GM12878 (cell line): ENCODE data around the gene USB1. TPM values are rescaled to one million over a fixed set of nuclear protein-coding genes. Genes with fewer than 3 reads are reported as not detected.

ENCODE experiments used
- ATF2 ChIP-seq: IDR thresholded peaks from 2 replicates; pipeline ENCODE4 v1.6.1; 2012; ENCODE audit warnings: low read length, inconsistent platforms
- ATF3 ChIP-seq: IDR thresholded peaks from 2 replicates; pipeline ENCODE4 v1.6.1; 2011; ENCODE audit warnings: low read depth, mild to moderate bottlenecking, low read length, moderate library complexity, borderline replicate concordance; ENCODE audit errors: extremely low read depth
- BACH1 ChIP-seq: fragments of 450-650 bp; IDR thresholded peaks from 2 replicates; pipeline ENCODE4 v1.6.1; 2017; ENCODE audit warnings: mild to moderate bottlenecking, borderline replicate concordance
- CBX3 ChIP-seq: fragments of 200-600 bp; sonication (generic); IDR thresholded peaks from 2 replicates; pipeline ENCODE4 v1.6.1; 2016; ENCODE audit warnings: low read depth, borderline replicate concordance
- CHD4 ChIP-seq: fragments of 200-600 bp; sonication (generic); IDR thresholded peaks from 2 replicates; pipeline ENCODE4 v1.6.1; 2016; ENCODE audit warnings: mild to moderate bottlenecking
- EGR1 ChIP-seq, 2 experiments: IDR thresholded peaks; 1 replicate in 1 of 2; 2 replicates in 1 of 2; pipeline ENCODE4 v1.6.1; 2011 to 2012; ENCODE audit warnings: low read depth in 2 of 2, low read length in 2 of 2, borderline replicate concordance in 1 of 2, mild to moderate bottlenecking in 1 of 2, moderate library complexity in 1 of 2
- FOS ChIP-seq: IDR thresholded peaks from 3 replicates; pipeline ENCODE4 v1.6.1; 2011; ENCODE audit warnings: borderline replicate concordance; ENCODE audit not compliant: insufficient read length; ENCODE audit errors: extremely low read depth
- HDAC2 ChIP-seq: fragments of 200-600 bp; sonication (generic); IDR thresholded peaks from 2 replicates; pipeline ENCODE4 v1.6.1; 2017
- HDGF ChIP-seq: fragments of 450-650 bp; IDR thresholded peaks from 2 replicates; pipeline ENCODE4 v1.6.1; 2016; ENCODE audit warnings: antibody characterized with exemption
- IKZF1 ChIP-seq: fragments of 450-650 bp; conservative IDR thresholded peaks from 2 replicates; pipeline ENCODE4 v1.6.1; 2017; ENCODE audit warnings: antibody characterized with exemption, mild to moderate bottlenecking
- KAT2A ChIP-seq: conservative IDR thresholded peaks from 2 replicates; pipeline ENCODE4 v1.6.1; 2011; ENCODE audit warnings: low read depth, low read length; ENCODE audit not compliant: control insufficient read depth
- LARP7 ChIP-seq: fragments of 450-650 bp; IDR thresholded peaks from 2 replicates; pipeline ENCODE4 v1.6.1; 2017; ENCODE audit warnings: mild to moderate bottlenecking
- NBN ChIP-seq: fragments of 450-650 bp; IDR thresholded peaks from 2 replicates; pipeline ENCODE4 v1.6.1; 2016
- NFXL1 ChIP-seq: fragments of 450-650 bp; IDR thresholded peaks from 2 replicates; pipeline ENCODE4 v1.6.1; 2017; ENCODE audit warnings: antibody characterized with exemption, mild to moderate bottlenecking, borderline replicate concordance
- NR2C1 ChIP-seq: fragments of 450-650 bp; IDR thresholded peaks from 2 replicates; pipeline ENCODE4 v1.6.1; 2017; ENCODE audit warnings: antibody characterized with exemption, mild to moderate bottlenecking, moderate library complexity
- POU2F2 ChIP-seq: IDR thresholded peaks from 3 replicates; pipeline ENCODE4 v1.6.1; 2011; ENCODE audit warnings: low read depth, mild to moderate bottlenecking, low read length, borderline replicate concordance
- RBBP5 ChIP-seq: fragments of 200-600 bp; sonication (generic); conservative IDR thresholded peaks from 2 replicates; pipeline ENCODE4 v1.6.1; 2016
- TAF1 ChIP-seq: IDR thresholded peaks from 2 replicates; pipeline ENCODE4 v1.6.1; 2011; ENCODE audit warnings: mild to moderate bottlenecking, low read depth, low read length, borderline replicate concordance
- YBX1 ChIP-seq: fragments of 450-650 bp; IDR thresholded peaks from 2 replicates; pipeline ENCODE4 v1.6.1; 2016; ENCODE audit warnings: antibody characterized with exemption
- ZNF217 ChIP-seq: fragments of 450-650 bp; IDR thresholded peaks from 2 replicates; pipeline ENCODE4 v1.6.1; 2017; ENCODE audit warnings: antibody characterized with exemption, mild to moderate bottlenecking
- ZNF24 ChIP-seq: fragments of 450-650 bp; IDR thresholded peaks from 2 replicates; pipeline ENCODE4 v1.6.1; 2017; ENCODE audit warnings: antibody characterized with exemption, mild to moderate bottlenecking
- ZNF384 ChIP-seq: IDR thresholded peaks from 2 replicates; pipeline ENCODE4 v1.6.1; 2012; ENCODE audit warnings: low read depth, mild to moderate bottlenecking, low read length, improper control_type of control experiment, borderline replicate concordance
- polyA plus RNA-seq, 11 experiments: library from polyadenylated mRNA; depleted of rRNA in 4 of 11; unstranded in 6 of 11; stranded (reverse) in 5 of 11; fragments of >200 nt; fragmentation: Nextera tagmentation in 4 of 11; fragmentation: Illumina TruSeq in 1 of 11; extraction: Ambion mirVana in 4 of 11; extraction: Trizol in 1 of 11; gene quantifications; 1 replicate in 1 of 11; 2 replicates in 10 of 11; pipeline versions ENCODE4 v1.2.1 to v1.2.3, GENCODE V29; 2011 to 2016; ENCODE audit warnings: inconsistent platforms in 2 of 11, missing spikeins in 2 of 11, low read depth in 1 of 11
- total RNA-seq, 4 experiments: library from RNA; depleted of rRNA in 3 of 4; stranded (reverse); fragments of >200 nt in 3 of 4; fragmentation: Illumina TruSeq in 1 of 4; extraction: Trizol in 1 of 4; gene quantifications; 2 replicates each; pipeline versions ENCODE4 v1.2.1 to v1.2.3, GENCODE V29; 2013 to 2021
- TF ChIP-seq, protein P1 (sequence below): fragments of 450-650 bp; conservative IDR thresholded peaks from 2 replicates; pipeline ENCODE4 v1.6.1; 2017; ENCODE audit warnings: mild to moderate bottlenecking, moderate library complexity
- TF ChIP-seq, protein P2 (sequence below): fragments of 450-650 bp; formaldehyde crosslinking; IDR thresholded peaks from 2 replicates; pipeline ENCODE4 v1.5.0; 2022; ENCODE audit warnings: mild to moderate bottlenecking, missing genetic modification characterization

Gene USB1
- total and polyA plus RNA-seq, 10 of the 15 experiments (the other 5 are each of a cell fraction or from before 2014, with no cell fraction given) = 7.9 to 72.2 (median 41.6) TPM

- TF ChIP-seq LARP7 (peak; percentile 5; the same call in 1 of the 2 replicates), NFXL1 (no peak), YBX1 (no peak), FOS (no peak), CBX3 (no peak), CHD4 (no peak), EGR1 (IDR thresholded peaks at IDR 0.05; ENCODE audit: borderline replicate concordance in 1 of 2, low read depth in 2 of 2, low read length in 2 of 2) (0 out of 3 replicates have a peak, but pooled peaks of 1 of the 2 experiments have one; percentile 1), ATF2 (no peak), BACH1 (no peak), TAF1 (peak; percentile 48; the same call in 1 of the 2 replicates), POU2F2 (no peak), RBBP5 (no peak), ZNF24 (no peak), HDGF (0 out of 2 replicates have a peak, but pooled peaks have one; percentile 52), HDAC2 (no peak), ZNF384 (no peak), IKZF1 (peak; percentile 23; the same call in 1 of the 2 replicates), ATF3 (no peak), ZNF217 (no peak), NBN (no peak), NR2C1 (peak; percentile 27; the same call in 1 of the 2 replicates), KAT2A (no peak)
- TF ChIP-seq, protein P1, sequence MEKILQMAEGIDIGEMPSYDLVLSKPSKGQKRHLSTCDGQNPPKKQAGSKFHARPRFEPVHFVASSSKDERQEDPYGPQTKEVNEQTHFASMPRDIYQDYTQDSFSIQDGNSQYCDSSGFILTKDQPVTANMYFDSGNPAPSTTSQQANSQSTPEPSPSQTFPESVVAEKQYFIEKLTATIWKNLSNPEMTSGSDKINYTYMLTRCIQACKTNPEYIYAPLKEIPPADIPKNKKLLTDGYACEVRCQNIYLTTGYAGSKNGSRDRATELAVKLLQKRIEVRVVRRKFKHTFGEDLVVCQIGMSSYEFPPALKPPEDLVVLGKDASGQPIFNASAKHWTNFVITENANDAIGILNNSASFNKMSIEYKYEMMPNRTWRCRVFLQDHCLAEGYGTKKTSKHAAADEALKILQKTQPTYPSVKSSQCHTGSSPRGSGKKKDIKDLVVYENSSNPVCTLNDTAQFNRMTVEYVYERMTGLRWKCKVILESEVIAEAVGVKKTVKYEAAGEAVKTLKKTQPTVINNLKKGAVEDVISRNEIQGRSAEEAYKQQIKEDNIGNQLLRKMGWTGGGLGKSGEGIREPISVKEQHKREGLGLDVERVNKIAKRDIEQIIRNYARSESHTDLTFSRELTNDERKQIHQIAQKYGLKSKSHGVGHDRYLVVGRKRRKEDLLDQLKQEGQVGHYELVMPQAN = no peak
- TF ChIP-seq, protein P2, sequence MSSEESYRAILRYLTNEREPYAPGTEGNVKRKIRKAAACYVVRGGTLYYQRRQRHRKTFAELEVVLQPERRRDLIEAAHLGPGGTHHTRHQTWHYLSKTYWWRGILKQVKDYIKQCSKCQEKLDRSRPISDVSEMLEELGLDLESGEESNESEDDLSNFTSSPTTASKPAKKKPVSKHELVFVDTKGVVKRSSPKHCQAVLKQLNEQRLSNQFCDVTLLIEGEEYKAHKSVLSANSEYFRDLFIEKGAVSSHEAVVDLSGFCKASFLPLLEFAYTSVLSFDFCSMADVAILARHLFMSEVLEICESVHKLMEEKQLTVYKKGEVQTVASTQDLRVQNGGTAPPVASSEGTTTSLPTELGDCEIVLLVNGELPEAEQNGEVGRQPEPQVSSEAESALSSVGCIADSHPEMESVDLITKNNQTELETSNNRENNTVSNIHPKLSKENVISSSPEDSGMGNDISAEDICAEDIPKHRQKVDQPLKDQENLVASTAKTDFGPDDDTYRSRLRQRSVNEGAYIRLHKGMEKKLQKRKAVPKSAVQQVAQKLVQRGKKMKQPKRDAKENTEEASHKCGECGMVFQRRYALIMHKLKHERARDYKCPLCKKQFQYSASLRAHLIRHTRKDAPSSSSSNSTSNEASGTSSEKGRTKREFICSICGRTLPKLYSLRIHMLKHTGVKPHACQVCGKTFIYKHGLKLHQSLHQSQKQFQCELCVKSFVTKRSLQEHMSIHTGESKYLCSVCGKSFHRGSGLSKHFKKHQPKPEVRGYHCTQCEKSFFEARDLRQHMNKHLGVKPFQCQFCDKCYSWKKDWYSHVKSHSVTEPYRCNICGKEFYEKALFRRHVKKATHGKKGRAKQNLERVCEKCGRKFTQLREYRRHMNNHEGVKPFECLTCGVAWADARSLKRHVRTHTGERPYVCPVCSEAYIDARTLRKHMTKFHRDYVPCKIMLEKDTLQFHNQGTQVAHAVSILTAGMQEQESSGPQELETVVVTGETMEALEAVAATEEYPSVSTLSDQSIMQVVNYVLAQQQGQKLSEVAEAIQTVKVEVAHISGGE (CRISPR knock-in tag) = no peak
Measured at GRCh38 chr16:58000706-58001676, at the start of gene USB1 (continued).
